HEK293T (cell line): ENCODE measurements around the gene CCDC170.

Source experiments
- BHLHE40 ChIP-seq: fragments of 450-650 bp; IDR thresholded peaks from 2 replicates; pipeline ENCODE4 v1.6.1; 2016; ENCODE audit warnings: mild to moderate bottlenecking, moderate library complexity, borderline replicate concordance
- FOXA1 ChIP-seq: fragments of 450-650 bp; IDR thresholded peaks from 2 replicates; pipeline ENCODE4 v1.6.1; 2016; ENCODE audit warnings: mild to moderate bottlenecking
- FOXM1 ChIP-seq: fragments of 450-650 bp; IDR thresholded peaks from 2 replicates; pipeline ENCODE4 v1.6.1; 2017; ENCODE audit warnings: mild to moderate bottlenecking, borderline replicate concordance
- L3MBTL2 ChIP-seq: fragments of 450-650 bp; conservative IDR thresholded peaks from 2 replicates; pipeline ENCODE4 v1.6.1; 2016; ENCODE audit warnings: mild to moderate bottlenecking
- SP1 ChIP-seq: fragments of 450-650 bp; IDR thresholded peaks from 2 replicates; pipeline ENCODE4 v1.6.1; 2017
- SUZ12 ChIP-seq: fragments of 450-650 bp; IDR thresholded peaks from 2 replicates; pipeline ENCODE4 v1.6.1; 2016; ENCODE audit warnings: mild to moderate bottlenecking
- TARDBP ChIP-seq: fragments of 450-650 bp; IDR thresholded peaks from 2 replicates; pipeline ENCODE4 v1.6.1; 2016

GRCh38 chr6:151616091-151616513, 122.3 kb downstream of the CCDC170 start:
- TF ChIP-seq FOXM1, result no peak
- no peak for TF ChIP-seq SP1
- TF ChIP-seq BHLHE40, result no peak
- TF ChIP-seq TARDBP, result no peak
- TF ChIP-seq L3MBTL2, result no peak
- TF ChIP-seq FOXA1, result no peak
- no peak for TF ChIP-seq SUZ12
